Tibial nerve (tissue), 3 donors: ENCODE data around the gene IL18R1.

Experiments
- CTCF ChIP-seq, 5 experiments: fragments of 200-600 bp in 3 of 5; fragments of 450-650 bp in 2 of 5; sonication (generic) in 3 of 5; IDR thresholded peaks; one replicate each; pipeline ENCODE4 v1.5.1; 2016 to 2019; ENCODE audit warnings: antibody characterized with exemption in 5 of 5, mild to moderate bottlenecking in 3 of 5, moderate library complexity in 2 of 5
- POLR2A ChIP-seq, 2 donors: fragments of 450-650 bp; IDR thresholded peaks; one replicate each; pipeline ENCODE4 v1.6.1; 2017; ENCODE audit warnings: antibody characterized with exemption in 2 of 2, mild to moderate bottlenecking in 2 of 2, moderate library complexity in 2 of 2

- TF ChIP-seq CTCF (IDR thresholded peaks at IDR 0.05) = no peak
- no peak for TF ChIP-seq POLR2A (IDR thresholded peaks at IDR 0.05)
Observed at GRCh38 chr2:102401865-102402264, 46.3 kb downstream of the IL18R1 start.
